CD4-positive, alpha-beta T cell (primary cell): ENCODE results near the gene RIPPLY1. TPM values are rescaled to one million over a fixed set of nuclear protein-coding genes. Genes with fewer than 3 reads are reported as not detected.

Experiments
- ATAC-seq: fragments of 200-7000 bp; cut with Tn5 transposase; one replicate; pipeline ENCODE4 v1.10.0; 2022; ENCODE audit warnings: mild to moderate bottlenecking; ENCODE audit not compliant: poor library complexity
- CTCF ChIA-PET: fragments of 350-600 bp; sonication (Branson Sonifier 250); formaldehyde crosslinking; loops from one replicate; lab custom pipeline; 2021; ENCODE audit warnings: antibody characterized with exemption, inconsistent platforms; lab: Charles Lee
- POLR2A ChIA-PET: fragments of 350-600 bp; sonication (Branson Sonifier 250); formaldehyde crosslinking; loops from one replicate; lab custom pipeline; 2021; ENCODE audit warnings: antibody characterized with exemption, inconsistent platforms; lab: Charles Lee
- DNase-seq, 14 experiments: peaks; one replicate each; pipeline ENCODE4 v3.0.0-alpha.2; 2013 to 2020; ENCODE audit warnings: mixed read lengths in 2 of 14
- H3K27ac ChIP-seq, 2 donors: one replicate each; pipeline versions ENCODE4 v1.5.1 to v1.7.0; 2013; ENCODE audit warnings: low read length in 2 of 2, low read depth in 1 of 2, mild to moderate bottlenecking in 1 of 2
- H3K27me3 ChIP-seq, 2 experiments: 1 replicate in 1 of 2; 2 replicates in 1 of 2; pipeline versions ENCODE4 v1.6.1 to v1.7.0; 2013; ENCODE audit warnings: low read length in 2 of 2, control low read depth in 1 of 2, mild to moderate bottlenecking in 1 of 2, moderate library complexity in 1 of 2; ENCODE audit not compliant: insufficient read depth in 2 of 2, control insufficient read depth in 1 of 2
- H3K36me3 ChIP-seq: one replicate; pipeline ENCODE4 v1.6.1; 2013; ENCODE audit warnings: low read length, control low read depth; ENCODE audit not compliant: insufficient read depth
- H3K4me1 ChIP-seq: one replicate; pipeline ENCODE4 v1.6.1; 2013; ENCODE audit warnings: low read length, control low read depth; ENCODE audit not compliant: insufficient read depth
- H3K4me3 ChIP-seq: one replicate; pipeline ENCODE4 v1.5.1; 2013; ENCODE audit warnings: mild to moderate bottlenecking, low read length, moderate library complexity
- H3K9me3 ChIP-seq, 2 experiments: 1 replicate in 1 of 2; 2 replicates in 1 of 2; pipeline versions ENCODE4 v1.6.1 to v1.7.0; 2013; ENCODE audit warnings: low read length in 2 of 2, mild to moderate bottlenecking in 2 of 2, control low read depth in 1 of 2, moderate library complexity in 1 of 2; ENCODE audit not compliant: control insufficient read depth in 1 of 2, insufficient read depth in 1 of 2
- H3K27ac Mint-ChIP-seq: one replicate; pipeline ENCODE4 v1.8.0; 2020; ENCODE audit warnings: mixed read lengths
- H3K27me3 Mint-ChIP-seq: one replicate; pipeline ENCODE4 v1.8.0; 2021; ENCODE audit warnings: mixed read lengths
- H3K36me3 Mint-ChIP-seq: one replicate; pipeline ENCODE4 v1.8.0; 2021; ENCODE audit warnings: low read depth, mixed read lengths
- H3K4me1 Mint-ChIP-seq: one replicate; pipeline ENCODE4 v1.8.0; 2021; ENCODE audit warnings: low read depth, mixed read lengths
- H3K4me3 Mint-ChIP-seq: one replicate; pipeline ENCODE4 v1.8.0; 2020; ENCODE audit warnings: mild to moderate bottlenecking, mixed read lengths
- H3K9me3 Mint-ChIP-seq: one replicate; pipeline ENCODE4 v1.8.0; 2020; ENCODE audit warnings: mixed read lengths
- intact Hi-C, 2 experiments: fragments of 100-400 bp; cut with DNase I in 1 of 2; cut with micrococcal nuclease in 1 of 2; formaldehyde crosslinking; loops; one replicate each; pipeline versions ENCODE4 v1.15.1 to v1.9.0; 2023 to 2025; cut with DNase I, micrococcal nuclease
- total RNA-seq, 174 experiments: library from RNA in 2 of 174; stranded (reverse) in 2 of 174; gene quantifications; one replicate each; pipeline ENCODE4 v1.2.3 and lab custom pipeline; 2021 to 2026
- TF ChIP-seq, protein P1 (sequence below): fragments of 200-600 bp; IDR thresholded peaks from one replicate; pipeline ENCODE4 v1.8.0; 2022; ENCODE audit warnings: antibody characterized with exemption, mild to moderate bottlenecking

The RIPPLY1 gene
- total RNA-seq, 2 experiments from 2014 or later: not detected

DNA sequence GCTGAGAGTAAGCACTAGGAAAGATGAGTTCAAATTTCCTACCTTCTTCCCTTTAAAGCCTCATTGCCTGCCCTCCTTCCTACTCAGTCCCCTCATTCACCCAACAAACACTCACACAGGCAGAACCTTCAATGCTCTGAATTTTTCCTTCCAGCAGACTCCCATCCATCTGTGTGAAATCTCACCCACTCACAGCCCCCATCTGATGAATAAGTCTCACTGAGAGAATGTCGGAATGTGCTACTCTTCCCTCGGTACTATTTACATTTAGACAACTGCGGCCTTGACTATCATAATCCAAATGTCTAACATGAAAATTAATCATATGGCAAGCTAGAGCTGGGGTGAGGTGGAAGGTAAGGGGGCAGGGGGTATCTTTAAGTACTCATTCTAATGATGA is 36.4 kb upstream of the RIPPLY1 start:
- ATAC-seq (no peak), DNase-seq (no peak)
- Histone ChIP-seq H3K36me3 (no peaks in the 10 kb centered on the region), H3K27me3 (no peaks in the 10 kb centered on the region), H3K27ac (no peak overlapping the region), H3K9me3 (no peaks in the 10 kb centered on the region), H3K4me3 (no peak overlapping the region), H3K4me1 (no peaks in the 10 kb centered on the region)
- H3K27me3 Mint-ChIP-seq: no peaks in the 10 kb centered on the region
- no peak overlapping the region for H3K27ac Mint-ChIP-seq
- CTCF ChIA-PET: no interaction called here
- intact Hi-C loops: no loop called here
- POLR2A ChIA-PET: no interaction called here
- TF ChIP-seq, protein P1, sequence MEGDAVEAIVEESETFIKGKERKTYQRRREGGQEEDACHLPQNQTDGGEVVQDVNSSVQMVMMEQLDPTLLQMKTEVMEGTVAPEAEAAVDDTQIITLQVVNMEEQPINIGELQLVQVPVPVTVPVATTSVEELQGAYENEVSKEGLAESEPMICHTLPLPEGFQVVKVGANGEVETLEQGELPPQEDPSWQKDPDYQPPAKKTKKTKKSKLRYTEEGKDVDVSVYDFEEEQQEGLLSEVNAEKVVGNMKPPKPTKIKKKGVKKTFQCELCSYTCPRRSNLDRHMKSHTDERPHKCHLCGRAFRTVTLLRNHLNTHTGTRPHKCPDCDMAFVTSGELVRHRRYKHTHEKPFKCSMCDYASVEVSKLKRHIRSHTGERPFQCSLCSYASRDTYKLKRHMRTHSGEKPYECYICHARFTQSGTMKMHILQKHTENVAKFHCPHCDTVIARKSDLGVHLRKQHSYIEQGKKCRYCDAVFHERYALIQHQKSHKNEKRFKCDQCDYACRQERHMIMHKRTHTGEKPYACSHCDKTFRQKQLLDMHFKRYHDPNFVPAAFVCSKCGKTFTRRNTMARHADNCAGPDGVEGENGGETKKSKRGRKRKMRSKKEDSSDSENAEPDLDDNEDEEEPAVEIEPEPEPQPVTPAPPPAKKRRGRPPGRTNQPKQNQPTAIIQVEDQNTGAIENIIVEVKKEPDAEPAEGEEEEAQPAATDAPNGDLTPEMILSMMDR: no peak
- peaks cover 27% of the 10 kb centered on the region for H3K36me3 Mint-ChIP-seq
- no peaks in the 10 kb centered on the region for H3K4me1 Mint-ChIP-seq
- no peaks in the 10 kb centered on the region for H3K9me3 Mint-ChIP-seq
- H3K4me3 Mint-ChIP-seq: no peak overlapping the region

DNA sequence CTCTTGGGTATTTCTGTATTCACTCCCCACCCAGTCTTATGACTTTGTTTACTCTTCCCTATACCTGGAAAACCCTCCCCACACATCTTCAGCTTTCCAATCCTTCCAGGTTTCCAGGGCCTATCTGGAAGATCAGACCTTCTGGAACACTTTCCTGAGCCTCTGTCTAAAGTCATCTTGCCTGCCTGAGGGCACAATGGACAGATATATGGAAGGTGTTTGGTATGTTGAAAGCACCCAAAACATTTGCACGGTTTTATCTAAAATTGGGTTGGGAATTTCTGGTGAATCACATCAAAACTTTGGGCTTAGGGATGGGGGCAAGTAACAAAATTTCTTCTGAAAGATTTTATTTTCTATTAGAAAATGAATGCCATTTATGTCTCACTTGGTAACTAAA is 33.1 kb upstream of the RIPPLY1 start:
- H3K36me3 Mint-ChIP-seq: peaks cover 6% of the 10 kb centered on the region
- CTCF ChIA-PET: no interaction called here

DNA sequence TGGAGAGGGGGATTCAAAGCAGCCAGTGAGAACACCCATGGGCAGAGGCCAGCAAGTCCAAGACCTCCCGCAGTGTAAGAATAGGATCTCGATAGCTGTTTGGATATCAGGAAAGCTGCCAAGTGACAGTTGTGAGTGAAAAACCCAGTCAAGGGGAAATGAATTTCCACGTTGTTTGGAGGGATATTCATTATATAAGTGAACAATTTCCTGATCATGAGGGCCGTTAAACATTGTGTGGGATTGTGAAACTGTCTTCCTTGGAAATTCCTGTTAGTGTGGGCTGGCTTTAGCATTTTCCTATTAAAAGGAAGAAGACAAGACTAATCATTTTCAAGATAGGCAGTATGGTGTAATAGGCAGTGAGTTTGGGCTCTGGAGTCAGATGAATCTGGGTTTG is 32.0 kb upstream of the RIPPLY1 start:
- Histone ChIP-seq H3K27ac (no peak overlapping the region), H3K4me3 (no peak overlapping the region), H3K36me3 (no peaks in the 10 kb centered on the region), H3K4me1 (peaks cover 10% of the 10 kb centered on the region), H3K27me3 (no peaks in the 10 kb centered on the region), H3K9me3 (no peaks in the 10 kb centered on the region)
- ATAC-seq: no peak
- no peak overlapping the region for H3K4me3 Mint-ChIP-seq
- peaks cover 15% of the 10 kb centered on the region for H3K4me1 Mint-ChIP-seq
- no peaks in the 10 kb centered on the region for H3K27me3 Mint-ChIP-seq
- TF ChIP-seq, protein P1: no peak
- H3K9me3 Mint-ChIP-seq: no peaks in the 10 kb centered on the region
- DNase-seq: no peak
- intact Hi-C loops: no loop called here
- ChIA-PET POLR2A (no interaction called here), CTCF (no interaction called here)
- no peaks in the 10 kb centered on the region for H3K36me3 Mint-ChIP-seq
- H3K27ac Mint-ChIP-seq: no peak overlapping the region

More for the DNA sequence above, 33.1 kb upstream of the RIPPLY1 start:
- no peaks in the 10 kb centered on the region for H3K36me3 ChIP-seq
- Mint-ChIP-seq H3K4me3 (no peak overlapping the region), H3K9me3 (no peaks in the 10 kb centered on the region), H3K27ac (no peak overlapping the region), H3K4me1 (peaks cover 15% of the 10 kb centered on the region), H3K27me3 (no peaks in the 10 kb centered on the region)
- H3K27me3 ChIP-seq: no peaks in the 10 kb centered on the region
- no peak for DNase-seq
- no peaks in the 10 kb centered on the region for H3K9me3 ChIP-seq
- no peak for ATAC-seq
- POLR2A ChIA-PET: no interaction called here
- intact Hi-C loops: no loop called here
- H3K4me3 ChIP-seq: no peak overlapping the region
- H3K4me1 ChIP-seq: peaks cover 10% of the 10 kb centered on the region
- TF ChIP-seq, protein P1: no peak
- H3K27ac ChIP-seq: no peak overlapping the region
